ENCODE data around the gene SCN5A.

The SCN5A gene

GRCh38 chr3:38649500-38650247, at the start of gene SCN5A:
TSS of gene SCN5A (minus strand) at chr3:38649687. CDS start at chr3:38633307, 16,380 bp downstream.
- DNase-seq (ENCODE audit: low spot score) = no peak

GRCh38 chr3:38698760-38699159, 49.3 kb upstream of the SCN5A start:
- no peak for DNase-seq (ENCODE audit: low spot score)

- DNase-seq (ENCODE audit: low spot score) = no peak
These were observed 48.6 kb upstream of the SCN5A start for GRCh38 chr3:38698061-38698460.

GRCh38 chr3:38696034-38696433, 46.5 kb upstream of the SCN5A start:
- DNase-seq (ENCODE audit: low spot score) = no peak

- DNase-seq (ENCODE audit: low spot score) = no peak
These were observed 40.7 kb upstream of the SCN5A start for GRCh38 chr3:38690185-38690584.

GRCh38 chr3:38689774-38690173, 40.3 kb upstream of the SCN5A start:
- DNase-seq (ENCODE audit: low spot score) = no peak

- no peak for DNase-seq (ENCODE audit: low spot score)
These were observed 39.9 kb upstream of the SCN5A start for GRCh38 chr3:38689346-38689745.

GRCh38 chr3:38687321-38687720, 37.8 kb upstream of the SCN5A start:
- DNase-seq (ENCODE audit: low spot score) = no peak

GRCh38 chr3:38684546-38684945, 35.1 kb upstream of the SCN5A start:
- DNase-seq (ENCODE audit: low spot score) = no peak

GRCh38 chr3:38669668-38670067, 20.2 kb upstream of the SCN5A start:
- DNase-seq (ENCODE audit: low spot score) = no peak

GRCh38 chr3:38662544-38662943, 13.1 kb upstream of the SCN5A start:
- peak; percentile 56 for DNase-seq (ENCODE audit: low spot score)

- no peak for DNase-seq (ENCODE audit: low spot score)
These were observed 9.4 kb upstream of the SCN5A start for GRCh38 chr3:38658841-38659240.

GRCh38 chr3:38657369-38657768, 7.9 kb upstream of the SCN5A start:
- no peak for DNase-seq (ENCODE audit: low spot score)

GRCh38 chr3:38655708-38656300, 6.3 kb upstream of the SCN5A start:
- peak; percentile 74 for DNase-seq (ENCODE audit: low spot score)

- no peak for DNase-seq (ENCODE audit: low spot score)
These were observed 4.4 kb upstream of the SCN5A start for GRCh38 chr3:38653685-38654537.

- no peak for DNase-seq (ENCODE audit: low spot score)
These were observed 3.4 kb upstream of the SCN5A start for GRCh38 chr3:38652934-38653333.

GRCh38 chr3:38651153-38651789, 1.8 kb upstream of the SCN5A start:
- DNase-seq (ENCODE audit: low spot score) = peak; percentile 73

GRCh38 chr3:38650248-38650951, 913 bp upstream of the SCN5A start:
- no peak for DNase-seq (ENCODE audit: low spot score)

GRCh38 chr3:38648659-38649499, 608 bp downstream of the SCN5A start:
- no peak for DNase-seq (ENCODE audit: low spot score)

- DNase-seq (ENCODE audit: low spot score) = no peak
These were observed 1.3 kb downstream of the SCN5A start for GRCh38 chr3:38648024-38648658.
